Measurements from ENCODE around the gene TBKBP1. TPM values are rescaled to one million over a fixed set of nuclear protein-coding genes. Genes with fewer than 3 reads are reported as not detected.

TBKBP1 gene
- total RNA-seq, 2 donors from 2014 or later: 1.3 to 2.9 TPM

- Histone ChIP-seq H3K27me3 (no peaks in the 10 kb centered on the region), H3K36me3 (no peaks in the 10 kb centered on the region), H3K4me3 (no peak overlapping the region), H3K9me3 (no peaks in the 10 kb centered on the region), H3K27ac (no peak overlapping the region), H3K9ac (ENCODE audit: low read depth in 2 of 2, low read length in 2 of 2) (no peak overlapping the region), H3K4me1 (no peaks in the 10 kb centered on the region)
- no peak for TF ChIP-seq CTCF (IDR thresholded peaks at IDR 0.05)
- no peak for DNase-seq
- intact Hi-C loops (cut with DNase I): no loop called here
These were observed 6.8 kb downstream of the TBKBP1 start for GRCh38 chr17:47700471-47701449.

- Histone ChIP-seq H3K4me1 (no peaks in the 10 kb centered on the region), H3K27ac (no peak overlapping the region), H3K4me3 (no peak overlapping the region), H3K36me3 (no peaks in the 10 kb centered on the region), H3K9ac (ENCODE audit: low read depth in 2 of 2, low read length in 2 of 2) (no peak overlapping the region), H3K9me3 (no peaks in the 10 kb centered on the region), H3K27me3 (no peaks in the 10 kb centered on the region)
- DNase-seq: no peak
- no peak for TF ChIP-seq CTCF (IDR thresholded peaks at IDR 0.05)
- intact Hi-C loops (cut with DNase I): no loop called here
These were observed 7.6 kb downstream of the TBKBP1 start for GRCh38 chr17:47701608-47702007.

GRCh38 chr17:47702391-47702995 is 8.5 kb downstream of the TBKBP1 start:
- intact Hi-C loops (cut with DNase I): no loop called here
- Histone ChIP-seq H3K9me3 (no peaks in the 10 kb centered on the region), H3K4me1 (no peaks in the 10 kb centered on the region), H3K27ac (no peak overlapping the region), H3K9ac (ENCODE audit: low read depth in 2 of 2, low read length in 2 of 2) (no peak overlapping the region), H3K36me3 (no peaks in the 10 kb centered on the region), H3K27me3 (no peaks in the 10 kb centered on the region), H3K4me3 (no peak overlapping the region)
- DNase-seq: no peak
- TF ChIP-seq CTCF (IDR thresholded peaks at IDR 0.05): no peak

DNA sequence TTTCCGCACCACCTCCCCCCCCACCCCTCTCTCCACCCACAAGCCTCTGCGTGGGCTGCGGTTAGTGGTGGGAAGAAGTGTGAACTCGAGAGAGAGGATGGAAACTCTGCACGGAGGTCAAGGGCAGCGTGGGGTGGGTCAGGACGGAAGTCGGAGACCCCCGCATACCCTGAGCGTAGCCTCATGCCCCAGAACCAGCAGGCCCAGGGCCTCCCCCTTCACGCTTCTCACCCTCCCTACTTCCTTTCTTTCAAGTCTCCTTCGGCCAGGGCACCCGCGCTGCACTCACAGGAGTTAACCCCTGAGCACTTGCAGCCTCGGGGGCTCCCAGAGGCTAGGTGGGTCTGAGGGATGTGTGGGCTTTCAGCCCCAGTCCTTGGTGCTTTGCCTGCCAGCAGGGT is 9.2 kb downstream of the TBKBP1 start:
- intact Hi-C loops (cut with DNase I): no loop called here
- no peaks in the 10 kb centered on the region for H3K27me3 ChIP-seq
- H3K4me1 ChIP-seq: no peaks in the 10 kb centered on the region
- no peak overlapping the region for H3K4me3 ChIP-seq
- no peak overlapping the region for H3K27ac ChIP-seq
- no peaks in the 10 kb centered on the region for H3K9me3 ChIP-seq
- no peaks in the 10 kb centered on the region for H3K36me3 ChIP-seq
- TF ChIP-seq CTCF (IDR thresholded peaks at IDR 0.05): no peak
- DNase-seq: no peak
- peak overlapping the region in 1 of 2 donors; percentile 50 for H3K9ac ChIP-seq (ENCODE audit: low read depth in 2 of 2, low read length in 2 of 2)

GRCh38 chr17:47703671-47704070 is 9.7 kb downstream of the TBKBP1 start:
- Histone ChIP-seq H3K9ac (ENCODE audit: low read depth in 2 of 2, low read length in 2 of 2) (no peak overlapping the region), H3K27me3 (no peaks in the 10 kb centered on the region), H3K4me3 (no peak overlapping the region), H3K9me3 (no peaks in the 10 kb centered on the region), H3K27ac (no peak overlapping the region), H3K4me1 (no peaks in the 10 kb centered on the region), H3K36me3 (no peaks in the 10 kb centered on the region)
- no peak for DNase-seq
- intact Hi-C loops (cut with DNase I): no loop called here
- no peak for TF ChIP-seq CTCF (IDR thresholded peaks at IDR 0.05)
